ENCODE results near the gene C13orf42.

C13orf42 gene

DNA sequence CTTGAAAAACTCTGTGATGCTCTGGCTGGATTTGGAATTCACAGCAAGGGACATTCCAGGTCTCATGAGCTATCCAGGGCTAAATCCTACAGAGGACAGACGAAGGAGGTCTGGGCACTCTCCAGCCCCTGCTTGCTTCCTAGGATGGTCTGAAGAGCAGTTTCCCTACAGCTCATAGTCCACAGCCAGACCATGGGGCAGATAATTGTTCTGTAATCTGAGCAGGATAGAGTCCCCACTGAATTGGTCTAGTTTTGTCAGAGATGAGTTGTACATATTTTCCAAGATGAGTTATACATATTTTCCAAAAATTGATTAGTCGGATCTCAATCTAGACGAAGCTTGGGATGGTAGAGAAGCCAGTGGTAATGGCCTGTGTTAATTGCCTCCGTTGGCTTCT, 75.6 kb downstream of the C13orf42 start:
- no peak for DNase-seq (ENCODE audit: low read depth in 2 of 2, low spot score in 1 of 2)

DNA sequence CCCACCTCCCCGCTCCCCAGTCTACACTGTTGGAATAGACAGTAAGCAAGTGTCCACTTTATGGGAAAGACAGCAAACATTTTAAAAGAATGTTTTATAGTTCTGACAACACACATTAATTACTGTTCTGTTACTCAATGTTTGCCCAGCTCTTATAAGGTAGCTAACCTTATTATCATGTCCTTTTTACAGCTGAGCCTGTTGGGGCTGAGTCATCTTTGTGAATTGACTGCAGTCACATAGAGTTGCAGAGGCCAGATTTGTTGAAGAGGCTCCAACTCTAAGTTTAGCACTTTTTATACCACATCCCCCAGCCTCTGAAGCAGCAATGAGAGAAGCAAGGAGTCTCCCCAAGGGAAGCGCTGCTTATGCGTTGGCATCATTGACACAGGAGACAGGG, 76.2 kb downstream of the C13orf42 start:
- DNase-seq (ENCODE audit: low read depth in 2 of 2, low spot score in 1 of 2), result no peak

DNA sequence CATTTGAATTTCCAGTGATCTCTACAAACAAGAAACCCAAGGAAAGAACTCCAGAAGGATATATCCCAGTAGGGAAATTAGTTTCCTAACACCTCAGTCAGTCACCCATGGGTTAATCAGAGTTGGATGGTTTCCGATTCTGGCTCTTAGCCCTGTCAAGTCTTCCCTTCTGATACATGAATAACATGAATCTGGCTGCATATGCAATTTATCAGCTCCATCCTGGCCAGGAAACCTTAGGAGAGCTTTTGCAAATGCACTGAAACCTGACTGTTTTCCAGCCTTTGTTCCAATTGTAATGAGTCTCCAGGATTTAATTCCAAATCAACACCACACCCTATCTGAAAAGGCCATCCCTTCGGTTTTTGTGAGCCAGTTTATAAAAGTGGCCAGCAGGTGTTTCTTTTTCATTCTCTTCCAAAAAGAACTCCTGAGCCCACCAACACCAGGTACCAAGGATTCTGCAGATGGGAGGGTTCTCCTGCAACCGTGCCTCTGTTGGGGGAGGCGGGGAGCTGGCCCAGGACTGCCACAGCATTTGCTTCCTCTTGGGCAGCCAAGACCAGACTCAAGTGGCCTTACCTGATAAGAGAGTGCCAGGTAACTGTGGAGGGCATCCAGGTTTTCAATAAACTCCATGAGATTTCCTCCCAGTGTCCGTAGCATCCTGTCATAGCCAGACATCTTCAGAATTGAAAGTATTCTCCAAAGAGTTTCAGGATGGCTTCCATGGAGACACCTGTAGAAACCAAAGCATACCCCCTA, 77.5 kb downstream of the C13orf42 start:
- no peak for DNase-seq (ENCODE audit: low read depth in 2 of 2, low spot score in 1 of 2)

DNA sequence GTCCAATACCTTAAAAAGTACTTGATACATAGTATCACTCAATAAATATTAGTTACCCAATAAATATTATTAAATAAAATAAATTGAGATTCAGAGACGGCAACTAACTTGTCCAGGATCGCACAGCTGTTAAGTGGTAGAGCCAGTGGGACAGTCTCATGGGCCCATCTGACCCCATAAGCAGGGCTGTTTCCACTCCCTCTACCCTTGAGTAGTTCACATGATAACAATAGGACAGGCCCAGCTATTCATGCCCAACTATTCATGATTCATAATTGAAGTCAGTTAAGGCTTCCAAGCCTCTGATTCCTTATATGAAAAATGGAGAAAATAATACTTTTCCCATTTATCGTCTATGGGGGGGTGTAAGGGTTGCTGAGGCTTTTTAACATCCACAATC, 78.2 kb downstream of the C13orf42 start:
- DNase-seq (ENCODE audit: low read depth in 2 of 2, low spot score in 1 of 2), result no peak
